H1 (cell line): ENCODE data around the gene FAM50B. TPM values are rescaled to one million over a fixed set of nuclear protein-coding genes. Genes with fewer than 3 reads are reported as not detected.

ENCODE experiments used
- polyA plus RNA-seq, 7 experiments: library from polyadenylated mRNA; depleted of rRNA in 3 of 7; stranded (reverse) in 5 of 7; unstranded in 2 of 7; fragments of >200 nt in 5 of 7; fragments of 200-250 nt in 2 of 7; gene quantifications; 1 replicate in 5 of 7; 2 replicates in 1 of 7; 4 replicates in 1 of 7; pipeline versions ENCODE4 v1.2.1 to v1.2.3, GENCODE V29; 2011 to 2013; ENCODE audit warnings: missing spikeins in 2 of 7, mixed read lengths in 2 of 7
- total RNA-seq: library from RNA; stranded (reverse); fragmentation: NEBNext Ultra II Directional; extraction: Animal tissue kit (Norgen Biotek cat#: 25700); gene quantifications from 2 replicates; pipeline ENCODE4 v1.2.1, GENCODE V29; 2021
- TF ChIP-seq, protein P1 (sequence below), 3 experiments: IDR thresholded peaks; 1 replicate in 2 of 3; 2 replicates in 1 of 3; pipeline versions ENCODE4 v1.5.1 to v1.6.1; 2011; ENCODE audit warnings: low read length in 3 of 3, mild to moderate bottlenecking in 3 of 3, inconsistent platforms in 2 of 3, low read depth in 1 of 3, moderate library complexity in 1 of 3; ENCODE audit not compliant: insufficient read depth in 1 of 3; ENCODE audit errors: control extremely low read depth in 1 of 3

Gene FAM50B
- total and polyA plus RNA-seq, 2 of the 8 experiments (the other 6 are each of a cell fraction or from before 2014, with no cell fraction given): 3.1 to 3.2 TPM

DNA sequence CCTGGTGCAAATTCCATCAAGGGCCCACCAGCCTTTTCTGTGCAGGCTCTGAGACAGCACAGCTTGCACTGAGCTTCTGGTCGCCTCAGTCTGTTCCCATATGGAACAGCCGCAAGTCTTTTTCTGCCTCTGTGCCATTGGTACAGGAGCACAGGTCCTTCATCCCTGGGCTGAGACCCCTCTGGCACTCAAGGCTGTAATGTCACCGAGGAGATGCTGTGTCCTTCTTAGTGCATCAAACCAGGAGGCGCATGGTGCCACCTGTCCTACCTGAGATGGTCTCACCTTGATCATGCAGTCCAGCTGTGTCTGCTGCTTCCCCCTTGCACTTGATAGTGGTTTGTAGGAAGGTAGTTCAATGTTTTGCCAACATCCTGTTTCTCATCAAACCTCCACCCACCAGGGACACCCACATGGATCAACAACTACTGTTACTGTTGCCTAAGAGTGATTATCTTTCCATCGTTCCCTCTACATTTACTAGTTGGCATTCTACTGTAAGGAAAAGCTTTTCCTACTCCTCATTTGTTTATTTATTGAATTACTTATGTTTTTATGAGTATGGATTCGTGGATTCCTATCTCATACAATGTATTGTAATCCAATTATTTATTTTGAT, 29.0 kb downstream of the FAM50B start (continued):
- TF ChIP-seq, protein P1, sequence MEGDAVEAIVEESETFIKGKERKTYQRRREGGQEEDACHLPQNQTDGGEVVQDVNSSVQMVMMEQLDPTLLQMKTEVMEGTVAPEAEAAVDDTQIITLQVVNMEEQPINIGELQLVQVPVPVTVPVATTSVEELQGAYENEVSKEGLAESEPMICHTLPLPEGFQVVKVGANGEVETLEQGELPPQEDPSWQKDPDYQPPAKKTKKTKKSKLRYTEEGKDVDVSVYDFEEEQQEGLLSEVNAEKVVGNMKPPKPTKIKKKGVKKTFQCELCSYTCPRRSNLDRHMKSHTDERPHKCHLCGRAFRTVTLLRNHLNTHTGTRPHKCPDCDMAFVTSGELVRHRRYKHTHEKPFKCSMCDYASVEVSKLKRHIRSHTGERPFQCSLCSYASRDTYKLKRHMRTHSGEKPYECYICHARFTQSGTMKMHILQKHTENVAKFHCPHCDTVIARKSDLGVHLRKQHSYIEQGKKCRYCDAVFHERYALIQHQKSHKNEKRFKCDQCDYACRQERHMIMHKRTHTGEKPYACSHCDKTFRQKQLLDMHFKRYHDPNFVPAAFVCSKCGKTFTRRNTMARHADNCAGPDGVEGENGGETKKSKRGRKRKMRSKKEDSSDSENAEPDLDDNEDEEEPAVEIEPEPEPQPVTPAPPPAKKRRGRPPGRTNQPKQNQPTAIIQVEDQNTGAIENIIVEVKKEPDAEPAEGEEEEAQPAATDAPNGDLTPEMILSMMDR (IDR thresholded peaks at IDR 0.05; ENCODE audit: control extremely low read depth in 1 of 3, insufficient read depth in 1 of 3, low read depth in 1 of 3, low read length in 3 of 3): no peak
